HG03442 (cell line): ENCODE results near the gene CARMIL3.
"Not testable (repeated sequence)": the region's sequence is repeated elsewhere in the genome, so short reads cannot be mapped to it uniquely, and the experiment has no call there.

Experiments used
- ATAC-seq: cut with Tn5 transposase; IDR thresholded peaks from one replicate; pipeline ENCODE4 v1.9.1; 2021; ENCODE audit warnings: mild to moderate bottlenecking, moderate library complexity; ENCODE audit not compliant: unreplicated experiment

The CARMIL3 gene

GRCh38 chr14:24093901-24094840, 42.4 kb downstream of the CARMIL3 start, which contains the start of gene PCK2:
TSS of gene PCK2 (plus strand) at chr14:24094311. CDS start at chr14:24094406, 95 bp downstream.
- peak; percentile 43 for ATAC-seq

GRCh38 chr14:24094841-24095270, 43.0 kb downstream of the CARMIL3 start:
- ATAC-seq = no peak

- ATAC-seq = peak; percentile 74
These were observed 43.7 kb downstream of the CARMIL3 start for GRCh38 chr14:24095271-24096068.

GRCh38 chr14:24096545-24097181, 44.9 kb downstream of the CARMIL3 start:
- ATAC-seq = no peak

- ATAC-seq = no peak
These were observed 46.6 kb downstream of the CARMIL3 start for GRCh38 chr14:24098229-24098926.

GRCh38 chr14:24098927-24099813, 47.4 kb downstream of the CARMIL3 start:
- ATAC-seq = no peak

- ATAC-seq = no peak
These were observed 48.6 kb downstream of the CARMIL3 start for GRCh38 chr14:24100197-24100981.

GRCh38 chr14:24100982-24101494, 49.2 kb downstream of the CARMIL3 start:
- ATAC-seq = no peak

- no peak for ATAC-seq
These were observed 50.7 kb downstream of the CARMIL3 start for GRCh38 chr14:24102357-24103048.

GRCh38 chr14:24103451-24103850, 51.6 kb downstream of the CARMIL3 start:
- ATAC-seq = no peak

- ATAC-seq = not testable (repeated sequence)
These were observed 53.9 kb downstream of the CARMIL3 start for GRCh38 chr14:24105609-24106239.

- ATAC-seq = no peak
These were observed 55.0 kb downstream of the CARMIL3 start for GRCh38 chr14:24106672-24107271.

- ATAC-seq = no peak
These were observed 56.6 kb downstream of the CARMIL3 start for GRCh38 chr14:24108336-24108874.

GRCh38 chr14:24110060-24110459, 58.3 kb downstream of the CARMIL3 start:
- no peak for ATAC-seq

- no peak for ATAC-seq
These were observed 58.7 kb downstream of the CARMIL3 start for GRCh38 chr14:24110523-24110922.

GRCh38 chr14:24113379-24113800, 61.6 kb downstream of the CARMIL3 start:
- ATAC-seq = no peak
